ENCODE data around the gene TCERG1L. TPM values are rescaled to one million over a fixed set of nuclear protein-coding genes. Genes with fewer than 3 reads are reported as not detected.
A peak's percentile ranks its signal among the peaks of the same experiment; 100 is the strongest.

TCERG1L gene
- total and polyA plus RNA-seq, 4 donors = 1.9 to 23.5 (median 14.9) TPM

DNA sequence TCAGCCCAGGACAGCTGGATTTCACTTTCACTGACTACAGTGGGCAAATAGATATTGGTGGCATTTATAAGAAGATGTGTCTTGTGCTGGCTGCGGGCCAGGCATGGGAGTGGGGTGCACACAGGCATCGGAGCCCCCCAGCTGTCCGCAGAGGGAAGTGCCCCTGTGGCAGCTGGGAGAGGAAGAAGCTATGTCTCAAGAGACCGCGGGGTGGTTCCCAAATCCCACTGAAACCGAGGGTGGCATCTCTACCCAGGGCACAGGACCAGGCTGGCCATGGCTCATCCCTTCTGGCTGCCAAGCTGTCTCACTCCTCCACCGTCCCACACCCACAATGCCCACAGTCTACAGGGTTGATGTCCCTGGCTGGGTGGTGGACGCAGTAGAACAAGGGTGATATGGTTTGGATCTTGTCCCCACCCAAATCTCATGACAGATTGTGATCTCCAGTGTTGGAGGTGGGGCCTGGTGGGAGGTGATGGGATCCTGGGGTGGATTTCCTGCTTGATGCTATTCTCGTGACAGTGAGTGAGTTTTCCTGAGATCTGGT is 94.8 kb downstream of the TCERG1L start:
- H3K9me3 ChIP-seq (ENCODE audit: control insufficient read depth, insufficient read depth, low read length) = no peaks in the 10 kb centered on the region
- H3K36me3 ChIP-seq (ENCODE audit: control insufficient read depth, insufficient read depth, low read length) = peaks cover 4% of the 10 kb centered on the region
- H3K27me3 ChIP-seq (ENCODE audit: control insufficient read depth, insufficient read depth, low read length) = no peaks in the 10 kb centered on the region
- 89% methylated on average over 6 of the region's 9 CpGs for WGBS (ENCODE audit: insufficient coverage)
- peaks cover 25% of the 10 kb centered on the region for H3K4me1 ChIP-seq (ENCODE audit: control insufficient read depth, insufficient read depth, low read length)
- H3K4me3 ChIP-seq (ENCODE audit: low read depth, low read length) = no peak overlapping the region
- no peak for DNase-seq (ENCODE audit: low read depth in 4 of 6, low spot score in 6 of 6)
- H3K27ac ChIP-seq (ENCODE audit: low read depth, low read length) = no peak overlapping the region

DNA sequence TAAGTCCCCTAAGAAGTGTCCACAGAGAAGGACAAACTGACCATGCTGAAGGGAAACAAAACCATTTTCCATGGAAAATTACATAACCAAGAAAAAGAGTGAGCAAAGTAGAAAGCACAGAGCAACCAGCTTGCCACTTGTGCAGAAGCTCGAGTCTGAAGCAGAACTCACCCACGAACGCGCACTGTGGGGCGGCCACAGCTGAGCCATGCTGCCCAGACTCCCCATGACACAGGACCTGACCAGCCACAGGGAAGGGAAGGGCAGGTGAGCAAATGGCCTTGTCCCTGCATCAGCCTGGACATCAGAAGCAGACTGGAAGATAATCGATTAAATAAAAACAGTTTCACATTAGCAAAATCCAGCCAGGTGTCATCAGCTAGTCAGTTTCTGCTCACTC is 95.7 kb downstream of the TCERG1L start:
- Histone ChIP-seq H3K4me3 (ENCODE audit: low read depth, low read length) (no peak overlapping the region), H3K27me3 (ENCODE audit: control insufficient read depth, insufficient read depth, low read length) (no peaks in the 10 kb centered on the region), H3K36me3 (ENCODE audit: control insufficient read depth, insufficient read depth, low read length) (peaks cover 7% of the 10 kb centered on the region), H3K27ac (ENCODE audit: low read depth, low read length) (no peak overlapping the region), H3K9me3 (ENCODE audit: control insufficient read depth, insufficient read depth, low read length) (no peaks in the 10 kb centered on the region), H3K4me1 (ENCODE audit: control insufficient read depth, insufficient read depth, low read length) (peaks cover 23% of the 10 kb centered on the region)
- no peak for DNase-seq (ENCODE audit: low read depth in 4 of 6, low spot score in 6 of 6)
- 91% methylated on average over 5 of the region's 6 CpGs for whole genome bisulfite sequencing (ENCODE audit: insufficient coverage)

DNA sequence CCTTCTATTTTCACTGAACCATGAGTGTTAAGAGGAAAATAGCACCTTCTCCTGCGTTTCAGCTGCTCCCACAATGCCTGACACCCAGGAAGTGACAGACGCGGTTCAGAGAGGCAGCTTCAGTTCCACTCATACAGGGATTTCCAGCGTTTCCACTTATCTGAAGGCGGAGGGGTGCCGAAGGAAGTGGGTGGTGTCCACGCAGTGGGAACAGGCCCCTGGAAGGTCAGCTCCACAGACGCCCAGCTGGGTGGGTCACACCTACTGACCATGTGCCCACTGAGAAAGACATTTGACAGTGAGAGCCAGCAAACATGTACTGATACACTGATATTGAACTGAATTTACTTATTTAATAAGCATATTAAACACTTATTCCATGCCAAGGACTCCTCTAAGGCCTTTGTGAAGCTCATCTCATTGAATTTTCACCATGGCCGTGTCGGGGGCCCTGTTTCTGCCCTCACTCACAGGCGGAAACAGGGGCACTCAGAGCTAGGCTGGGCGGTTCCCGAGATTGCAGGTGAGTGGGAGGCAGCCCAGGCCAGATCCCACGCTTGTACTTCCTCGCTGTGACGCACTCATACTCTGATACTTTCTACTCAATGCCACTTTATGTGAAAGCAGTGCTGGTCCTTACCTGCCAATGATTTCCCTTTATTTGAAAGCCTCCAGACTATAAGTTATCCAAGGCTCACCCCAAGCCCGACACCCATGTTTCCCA is 96.8 kb downstream of the TCERG1L start:
- no peak for DNase-seq (ENCODE audit: low read depth in 4 of 6, low spot score in 6 of 6)
- H3K9me3 ChIP-seq (ENCODE audit: control insufficient read depth, insufficient read depth, low read length) = no peaks in the 10 kb centered on the region
- 89% methylated on average over 12 of the region's 17 CpGs for WGBS (ENCODE audit: insufficient coverage)
- no peaks in the 10 kb centered on the region for H3K27me3 ChIP-seq (ENCODE audit: control insufficient read depth, insufficient read depth, low read length)
- peaks cover 7% of the 10 kb centered on the region for H3K36me3 ChIP-seq (ENCODE audit: control insufficient read depth, insufficient read depth, low read length)
- H3K4me3 ChIP-seq (ENCODE audit: low read depth, low read length) = no peak overlapping the region
- peaks cover 14% of the 10 kb centered on the region for H3K4me1 ChIP-seq (ENCODE audit: control insufficient read depth, insufficient read depth, low read length)
- no peak overlapping the region for H3K27ac ChIP-seq (ENCODE audit: low read depth, low read length)

DNA sequence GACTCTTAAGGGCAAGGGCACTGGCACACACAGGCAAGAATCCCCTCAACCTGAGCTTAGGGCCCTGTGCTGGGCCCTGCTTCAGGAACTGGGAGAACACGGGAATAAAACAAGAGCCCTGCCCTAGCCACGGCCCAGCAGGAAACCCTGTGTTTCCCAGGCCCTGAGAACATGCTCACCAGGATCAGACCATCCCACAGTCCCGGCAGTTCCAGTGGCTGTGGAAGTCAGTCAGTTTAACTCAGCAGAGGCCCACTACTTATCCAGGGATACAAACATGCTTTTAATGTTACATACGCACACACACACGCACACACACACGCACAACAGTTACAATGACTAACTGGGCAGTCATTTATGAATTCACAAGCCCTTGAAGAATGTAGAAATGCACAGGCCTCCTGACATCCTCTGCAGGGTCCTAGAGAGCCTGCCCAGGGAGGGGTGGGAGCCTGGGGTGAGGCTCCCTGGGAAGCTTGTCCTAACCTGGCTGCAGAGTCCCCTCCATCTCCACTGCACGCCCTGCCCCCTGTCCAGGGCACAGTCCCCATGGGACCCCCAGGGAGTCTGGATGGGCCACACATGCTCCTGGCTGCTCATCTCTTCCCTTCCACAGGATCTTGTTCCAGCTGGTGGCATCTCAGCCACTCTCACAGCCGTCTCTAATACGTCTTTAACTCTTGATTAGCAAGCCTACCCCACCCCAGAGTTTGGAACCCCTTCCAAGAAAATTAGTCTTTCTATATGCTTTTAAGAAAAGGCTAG is 97.6 kb downstream of the TCERG1L start:
- peaks cover 14% of the 10 kb centered on the region for H3K4me1 ChIP-seq (ENCODE audit: control insufficient read depth, insufficient read depth, low read length)
- no peak overlapping the region for H3K4me3 ChIP-seq (ENCODE audit: low read depth, low read length)
- DNase-seq (ENCODE audit: low read depth in 4 of 6, low spot score in 6 of 6) = no peak
- H3K27me3 ChIP-seq (ENCODE audit: control insufficient read depth, insufficient read depth, low read length) = no peaks in the 10 kb centered on the region
- no peak overlapping the region for H3K27ac ChIP-seq (ENCODE audit: low read depth, low read length)
- peaks cover 3% of the 10 kb centered on the region for H3K36me3 ChIP-seq (ENCODE audit: control insufficient read depth, insufficient read depth, low read length)
- WGBS (ENCODE audit: insufficient coverage) = 70% methylated on average over 4 of the region's 9 CpGs
- H3K9me3 ChIP-seq (ENCODE audit: control insufficient read depth, insufficient read depth, low read length) = no peaks in the 10 kb centered on the region

DNA sequence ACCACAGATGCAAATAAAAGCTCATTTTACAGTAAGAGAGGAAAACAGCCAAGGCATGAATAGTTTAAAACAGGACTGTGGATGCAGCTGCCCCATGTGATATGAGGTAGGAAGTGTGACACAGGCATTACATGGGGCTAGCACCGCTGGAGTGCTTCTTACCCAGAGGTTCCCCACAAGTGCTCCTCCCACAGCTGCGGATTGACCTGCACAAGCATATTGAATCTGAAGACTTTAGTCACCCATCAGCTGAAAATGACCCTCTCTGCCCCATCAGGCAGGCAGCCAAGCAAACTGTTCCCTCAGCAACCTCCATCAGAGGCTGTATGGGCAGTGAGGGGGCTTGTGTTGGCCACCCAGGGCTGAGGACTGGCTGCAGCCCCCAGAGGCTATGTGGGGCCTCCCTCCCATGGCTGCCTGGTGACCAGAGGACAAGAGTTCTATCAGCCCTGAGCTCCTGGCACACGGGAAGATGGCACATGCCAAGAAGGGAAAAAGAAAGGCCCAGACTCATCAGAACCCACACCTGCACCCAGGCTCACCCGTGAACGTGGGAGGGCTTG is 98.7 kb downstream of the TCERG1L start:
- H3K4me3 ChIP-seq (ENCODE audit: low read depth, low read length) = no peak overlapping the region
- H3K9me3 ChIP-seq (ENCODE audit: control insufficient read depth, insufficient read depth, low read length) = no peaks in the 10 kb centered on the region
- peaks cover 14% of the 10 kb centered on the region for H3K4me1 ChIP-seq (ENCODE audit: control insufficient read depth, insufficient read depth, low read length)
- H3K36me3 ChIP-seq (ENCODE audit: control insufficient read depth, insufficient read depth, low read length) = peaks cover 3% of the 10 kb centered on the region
- peak in 1 of 6 donors; percentile 7 for DNase-seq (ENCODE audit: low read depth in 4 of 6, low spot score in 6 of 6)
- H3K27me3 ChIP-seq (ENCODE audit: control insufficient read depth, insufficient read depth, low read length) = no peaks in the 10 kb centered on the region
- H3K27ac ChIP-seq (ENCODE audit: low read depth, low read length) = no peak overlapping the region
- 49% methylated on average over 2 of the region's 5 CpGs for WGBS (ENCODE audit: insufficient coverage)

DNA sequence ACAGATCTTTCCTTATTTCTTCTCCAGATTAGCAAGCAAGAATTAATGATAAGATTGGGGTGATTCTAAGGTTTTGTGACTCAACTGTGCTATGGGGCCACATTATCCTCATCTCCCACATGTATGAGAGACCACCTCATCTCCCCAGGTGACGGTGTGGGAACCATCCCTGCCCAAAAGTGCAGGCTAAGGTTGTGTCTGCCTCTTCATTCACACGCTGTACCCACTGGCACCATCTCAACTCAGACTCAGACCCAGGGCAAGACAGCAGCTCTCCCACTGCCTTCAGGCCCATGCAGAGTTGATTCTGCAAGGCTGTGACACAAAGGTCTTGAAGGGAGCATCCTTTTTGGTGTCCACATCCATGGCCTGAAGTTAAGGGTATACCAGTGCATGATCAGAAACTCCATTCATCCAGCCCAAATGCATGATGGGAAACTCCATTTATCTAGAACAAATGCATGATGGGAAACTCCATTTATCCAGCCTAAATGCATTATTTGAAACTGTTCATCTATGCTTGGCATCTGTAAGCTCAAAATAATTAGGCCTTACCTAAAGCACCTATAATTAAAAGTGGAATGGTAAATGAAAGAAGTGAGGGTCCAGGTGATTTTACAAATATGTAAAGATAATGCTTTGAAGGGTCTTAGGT is 99.4 kb downstream of the TCERG1L start:
- DNase-seq (ENCODE audit: low read depth in 4 of 6, low spot score in 6 of 6) = no peak
- Histone ChIP-seq H3K27ac (ENCODE audit: low read depth, low read length) (no peak overlapping the region), H3K4me3 (ENCODE audit: low read depth, low read length) (no peak overlapping the region), H3K4me1 (ENCODE audit: control insufficient read depth, insufficient read depth, low read length) (peaks cover 14% of the 10 kb centered on the region), H3K27me3 (ENCODE audit: control insufficient read depth, insufficient read depth, low read length) (no peaks in the 10 kb centered on the region), H3K36me3 (ENCODE audit: control insufficient read depth, insufficient read depth, low read length) (peaks cover 7% of the 10 kb centered on the region), H3K9me3 (ENCODE audit: control insufficient read depth, insufficient read depth, low read length) (no peaks in the 10 kb centered on the region)
- WGBS (ENCODE audit: insufficient coverage) = 92% methylated on average over 2 of the region's 2 CpGs

DNA sequence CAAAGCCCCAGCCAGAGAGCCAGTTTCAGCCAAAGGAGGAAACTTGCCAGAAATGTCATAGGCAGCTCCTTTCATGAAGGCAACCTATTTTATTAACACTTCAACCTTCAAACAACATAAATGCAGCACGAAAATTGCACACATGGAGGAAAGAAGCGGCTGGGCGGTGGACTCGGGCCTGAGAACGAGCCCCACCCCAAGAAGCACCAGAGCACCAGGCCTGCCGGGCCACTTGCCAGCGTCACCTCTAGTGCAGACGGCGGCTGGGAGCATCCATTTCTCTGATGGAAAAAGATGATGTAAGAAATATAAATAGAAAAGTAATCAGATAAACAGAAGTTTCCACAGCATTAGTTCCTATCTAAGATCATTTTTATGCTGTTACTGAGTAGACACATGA is 100.0 kb downstream of the TCERG1L start:
- peaks cover 9% of the 10 kb centered on the region for H3K36me3 ChIP-seq (ENCODE audit: control insufficient read depth, insufficient read depth, low read length)
- peaks cover 17% of the 10 kb centered on the region for H3K4me1 ChIP-seq (ENCODE audit: control insufficient read depth, insufficient read depth, low read length)
- H3K9me3 ChIP-seq (ENCODE audit: control insufficient read depth, insufficient read depth, low read length) = no peaks in the 10 kb centered on the region
- no peak overlapping the region for H3K27ac ChIP-seq (ENCODE audit: low read depth, low read length)
- peak in 1 of 6 donors; percentile 5 for DNase-seq (ENCODE audit: low read depth in 4 of 6, low spot score in 6 of 6)
- 100% methylated on average over 1 of the region's 9 CpGs for WGBS (ENCODE audit: insufficient coverage)
- H3K4me3 ChIP-seq (ENCODE audit: low read depth, low read length) = no peak overlapping the region
- no peaks in the 10 kb centered on the region for H3K27me3 ChIP-seq (ENCODE audit: control insufficient read depth, insufficient read depth, low read length)

DNA sequence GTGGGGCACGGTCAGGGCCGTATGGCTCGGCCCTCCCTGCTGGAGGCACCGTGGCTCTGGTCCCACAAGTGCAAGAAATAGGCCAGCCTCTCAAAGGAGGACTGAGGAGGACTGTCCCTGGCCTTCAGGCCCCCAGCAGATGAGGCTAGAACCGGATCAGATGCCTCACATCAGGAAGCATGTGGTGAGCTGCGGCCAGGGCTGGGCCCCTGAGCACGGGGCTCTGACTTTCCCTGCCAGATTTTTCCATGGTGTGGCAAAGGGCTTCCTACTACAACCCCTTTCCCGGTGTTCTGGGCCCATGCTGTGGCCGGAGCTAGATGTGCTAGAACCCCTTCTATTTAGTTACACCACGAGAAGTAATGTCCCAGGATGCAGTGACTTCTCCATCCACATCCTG is 100.4 kb downstream of the TCERG1L start:
- H3K27me3 ChIP-seq (ENCODE audit: control insufficient read depth, insufficient read depth, low read length) = no peaks in the 10 kb centered on the region

DNA sequence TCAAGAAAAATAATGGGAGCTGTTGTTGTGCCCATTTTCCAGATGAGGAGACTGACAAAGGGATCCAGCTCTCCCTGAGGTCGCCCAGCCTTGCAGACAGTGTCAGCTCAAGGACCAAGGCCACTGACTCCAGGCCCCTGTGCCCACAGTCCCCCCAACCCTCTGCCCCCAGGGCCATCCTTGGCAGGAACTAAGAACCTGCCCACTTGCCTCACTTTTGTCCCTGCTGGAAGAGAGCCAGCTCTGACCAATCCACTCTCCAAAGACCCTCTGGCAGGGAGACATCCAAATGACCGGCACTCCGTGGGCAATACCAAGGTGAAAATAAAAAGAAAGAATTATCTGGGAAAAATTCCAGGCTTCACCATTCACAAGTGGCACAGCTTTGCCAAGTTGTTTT is 101.3 kb downstream of the TCERG1L start:
- WGBS (ENCODE audit: insufficient coverage) = 48% methylated on average over 3 of the region's 3 CpGs
- Histone ChIP-seq H3K4me1 (ENCODE audit: control insufficient read depth, insufficient read depth, low read length) (peaks cover 28% of the 10 kb centered on the region), H3K36me3 (ENCODE audit: control insufficient read depth, insufficient read depth, low read length) (peaks cover 17% of the 10 kb centered on the region), H3K4me3 (ENCODE audit: low read depth, low read length) (no peak overlapping the region), H3K27ac (ENCODE audit: low read depth, low read length) (no peak overlapping the region), H3K27me3 (ENCODE audit: control insufficient read depth, insufficient read depth, low read length) (no peaks in the 10 kb centered on the region), H3K9me3 (ENCODE audit: control insufficient read depth, insufficient read depth, low read length) (no peaks in the 10 kb centered on the region)
- peak in 1 of 6 donors; percentile 19 for DNase-seq (ENCODE audit: low read depth in 4 of 6, low spot score in 6 of 6)

More for the DNA sequence above, 100.4 kb downstream of the TCERG1L start:
- WGBS (ENCODE audit: insufficient coverage) = 86% methylated on average over 10 of the region's 10 CpGs
- Histone ChIP-seq H3K9me3 (ENCODE audit: control insufficient read depth, insufficient read depth, low read length) (no peaks in the 10 kb centered on the region), H3K27ac (ENCODE audit: low read depth, low read length) (no peak overlapping the region), H3K4me3 (ENCODE audit: low read depth, low read length) (no peak overlapping the region), H3K36me3 (ENCODE audit: control insufficient read depth, insufficient read depth, low read length) (peaks cover 13% of the 10 kb centered on the region), H3K4me1 (ENCODE audit: control insufficient read depth, insufficient read depth, low read length) (peaks cover 21% of the 10 kb centered on the region)
- no peak for DNase-seq (ENCODE audit: low read depth in 4 of 6, low spot score in 6 of 6)

Data from spinal cord (tissue), 10 donors.